HG03159 (cell line): Measurements from ENCODE around the gene GLRA3.
"Not testable (repeated sequence)": the region's sequence is repeated elsewhere in the genome, so short reads cannot be mapped to it uniquely, and the experiment has no call there.

Experiments
- ATAC-seq: cut with Tn5 transposase; IDR thresholded peaks from one replicate; pipeline ENCODE4 v1.9.1; 2021; ENCODE audit warnings: mild to moderate bottlenecking, moderate library complexity; ENCODE audit not compliant: unreplicated experiment

The GLRA3 gene

GRCh38 chr4:174813292-174813691, 15.8 kb downstream of the GLRA3 start:
- ATAC-seq = no peak

GRCh38 chr4:174810834-174811233, 18.2 kb downstream of the GLRA3 start:
- ATAC-seq = no peak

GRCh38 chr4:174808836-174809235, 20.2 kb downstream of the GLRA3 start:
- ATAC-seq = no peak

GRCh38 chr4:174808119-174808518, 20.9 kb downstream of the GLRA3 start:
- ATAC-seq = no peak

GRCh38 chr4:174805746-174806145, 23.3 kb downstream of the GLRA3 start:
- no peak for ATAC-seq

- no peak for ATAC-seq
Measured at GRCh38 chr4:174794543-174795094, 34.4 kb downstream of the GLRA3 start.

GRCh38 chr4:174789657-174790056, 39.4 kb downstream of the GLRA3 start:
- no peak for ATAC-seq

- ATAC-seq = not testable (repeated sequence)
Measured at GRCh38 chr4:174778274-174778986, 50.6 kb downstream of the GLRA3 start.

GRCh38 chr4:174775366-174775765, 53.7 kb downstream of the GLRA3 start:
- no peak for ATAC-seq

GRCh38 chr4:174764105-174764729, 64.8 kb downstream of the GLRA3 start:
- ATAC-seq = peak; percentile 79

GRCh38 chr4:174763454-174764104, 65.5 kb downstream of the GLRA3 start:
- ATAC-seq = peak; percentile 83

GRCh38 chr4:174761451-174761850, 67.6 kb downstream of the GLRA3 start:
- ATAC-seq = no peak

GRCh38 chr4:174757736-174758135, 71.3 kb downstream of the GLRA3 start:
- ATAC-seq = no peak

- ATAC-seq = no peak
Measured at GRCh38 chr4:174753021-174753420, 76.0 kb downstream of the GLRA3 start.

- ATAC-seq = no peak
Measured at GRCh38 chr4:174752026-174752425, 77.0 kb downstream of the GLRA3 start.

GRCh38 chr4:174749091-174749490, 80.0 kb downstream of the GLRA3 start:
- no peak for ATAC-seq

GRCh38 chr4:174746710-174747109, 82.3 kb downstream of the GLRA3 start:
- no peak for ATAC-seq

GRCh38 chr4:174742561-174742960, 86.5 kb downstream of the GLRA3 start:
- ATAC-seq = no peak

- ATAC-seq = no peak
Measured at GRCh38 chr4:174739576-174739975, 89.5 kb downstream of the GLRA3 start.

- ATAC-seq = no peak
Measured at GRCh38 chr4:174734181-174734580, 94.9 kb downstream of the GLRA3 start.

GRCh38 chr4:174717828-174718227, 111.2 kb downstream of the GLRA3 start:
- no peak for ATAC-seq
